ENCODE measurements around the gene TIPARP. TPM values are rescaled to one million over a fixed set of nuclear protein-coding genes. Genes with fewer than 3 reads are reported as not detected.

TIPARP gene, protein sequence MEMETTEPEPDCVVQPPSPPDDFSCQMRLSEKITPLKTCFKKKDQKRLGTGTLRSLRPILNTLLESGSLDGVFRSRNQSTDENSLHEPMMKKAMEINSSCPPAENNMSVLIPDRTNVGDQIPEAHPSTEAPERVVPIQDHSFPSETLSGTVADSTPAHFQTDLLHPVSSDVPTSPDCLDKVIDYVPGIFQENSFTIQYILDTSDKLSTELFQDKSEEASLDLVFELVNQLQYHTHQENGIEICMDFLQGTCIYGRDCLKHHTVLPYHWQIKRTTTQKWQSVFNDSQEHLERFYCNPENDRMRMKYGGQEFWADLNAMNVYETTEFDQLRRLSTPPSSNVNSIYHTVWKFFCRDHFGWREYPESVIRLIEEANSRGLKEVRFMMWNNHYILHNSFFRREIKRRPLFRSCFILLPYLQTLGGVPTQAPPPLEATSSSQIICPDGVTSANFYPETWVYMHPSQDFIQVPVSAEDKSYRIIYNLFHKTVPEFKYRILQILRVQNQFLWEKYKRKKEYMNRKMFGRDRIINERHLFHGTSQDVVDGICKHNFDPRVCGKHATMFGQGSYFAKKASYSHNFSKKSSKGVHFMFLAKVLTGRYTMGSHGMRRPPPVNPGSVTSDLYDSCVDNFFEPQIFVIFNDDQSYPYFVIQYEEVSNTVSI
- 26.1 and 67.1 TPM in 2 replicates for total RNA-seq (ENCODE audit: low replicate concordance)

- DNase-seq (ENCODE audit: low read depth): peak; percentile 95
- peak within 1 kb of the TSS; percentile 85 for H3K4me3 ChIP-seq (ENCODE audit: low read depth, low read length)
- peak; percentile 47 for TF ChIP-seq CTCF (IDR thresholded peaks at IDR 0.05; ENCODE audit: insufficient read depth, low read length)
These were observed at the start of gene TIPARP for GRCh38 chr3:156674046-156674910. TIPARP (plus strand) TSS chr3:156674590; CDS start chr3:156677698, 3,108 bp downstream.

- H3K4me3 ChIP-seq (ENCODE audit: low read depth, low read length): no peak overlapping the region
- no peak for TF ChIP-seq CTCF (IDR thresholded peaks at IDR 0.05; ENCODE audit: insufficient read depth, low read length)
- no peak for DNase-seq (ENCODE audit: low read depth)
These were observed 48.3 kb upstream of the TIPARP start for GRCh38 chr3:156626104-156626503.

GRCh38 chr3:156627946-156628569 is 46.3 kb upstream of the TIPARP start:
- DNase-seq (ENCODE audit: low read depth): peak; percentile 39
- no peak for TF ChIP-seq CTCF (IDR thresholded peaks at IDR 0.05; ENCODE audit: insufficient read depth, low read length)
- no peak overlapping the region for H3K4me3 ChIP-seq (ENCODE audit: low read depth, low read length)

DNA sequence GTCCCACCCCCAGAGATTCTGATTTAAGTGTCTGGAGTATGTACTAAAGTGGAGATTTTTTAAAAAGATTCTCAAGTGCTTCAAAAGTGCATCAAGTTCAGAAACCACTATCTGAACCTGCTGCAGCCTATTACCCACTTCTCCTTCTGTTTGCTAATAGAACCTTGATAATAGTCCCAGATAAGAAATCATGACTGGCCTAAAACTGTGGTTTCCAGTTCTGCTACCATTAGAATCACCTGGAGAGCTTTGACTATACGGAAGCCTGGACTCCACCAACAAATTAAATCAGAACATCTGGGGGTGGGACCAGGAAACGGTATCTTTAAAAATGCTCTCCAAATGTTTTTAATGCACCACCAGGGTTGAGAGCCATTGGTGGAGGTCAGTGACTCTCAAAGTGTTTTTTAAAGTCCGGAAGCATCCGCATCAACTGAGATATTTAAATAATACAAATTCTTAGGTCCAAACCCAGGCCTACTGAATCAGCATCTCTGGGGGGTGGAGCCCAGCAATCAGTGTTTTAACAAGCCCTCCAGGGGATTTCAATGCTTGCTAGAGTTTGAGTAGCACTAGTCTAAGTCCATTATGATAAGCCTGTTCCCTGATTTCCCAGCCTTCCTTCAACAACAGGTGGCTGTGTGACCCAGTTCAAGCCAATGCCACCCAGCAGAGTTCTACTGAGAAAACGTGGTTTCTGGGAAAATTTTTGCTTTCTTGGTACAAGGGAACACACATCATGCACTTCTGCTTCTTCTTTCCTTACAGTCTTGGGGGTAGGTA is 45.4 kb upstream of the TIPARP start:
- TF ChIP-seq CTCF (IDR thresholded peaks at IDR 0.05; ENCODE audit: insufficient read depth, low read length): no peak
- DNase-seq (ENCODE audit: low read depth): no peak
- H3K4me3 ChIP-seq (ENCODE audit: low read depth, low read length): no peak overlapping the region

DNA sequence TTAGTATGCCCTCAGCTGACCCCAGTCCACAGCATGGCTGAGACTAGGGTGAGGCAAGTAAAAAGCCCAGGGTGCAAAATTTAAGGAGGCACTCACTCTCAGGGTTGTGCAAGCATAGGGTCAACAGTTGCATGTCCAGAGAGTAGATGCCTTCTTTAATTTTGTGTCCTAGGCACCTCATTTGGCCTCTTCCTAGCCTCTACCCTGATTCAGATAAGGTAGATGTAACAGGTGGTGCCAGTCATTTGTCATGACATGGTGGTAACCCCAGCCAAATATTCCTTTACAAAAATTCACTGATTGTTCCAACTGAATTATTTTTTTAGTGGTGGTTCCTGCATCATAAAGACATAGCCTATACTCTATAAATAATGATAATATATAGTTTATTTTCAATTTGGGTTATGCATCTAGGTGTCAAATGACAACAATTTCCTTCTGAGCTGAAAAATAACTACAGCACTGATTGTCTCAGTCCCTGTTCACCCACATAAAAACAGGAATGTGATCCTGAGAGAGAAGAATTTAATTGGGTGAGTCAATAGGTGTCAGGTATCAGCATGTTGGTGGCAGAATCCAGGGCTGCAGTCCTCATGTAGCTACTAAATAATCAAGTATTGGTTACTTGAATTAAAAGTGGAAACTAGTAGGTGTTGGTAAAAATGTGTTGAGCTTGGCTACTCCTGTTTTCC is 44.2 kb upstream of the TIPARP start:
- peak; percentile 25 for DNase-seq (ENCODE audit: low read depth)
- no peak overlapping the region for H3K4me3 ChIP-seq (ENCODE audit: low read depth, low read length)
- TF ChIP-seq CTCF (IDR thresholded peaks at IDR 0.05; ENCODE audit: insufficient read depth, low read length): no peak

Data from fibroblast of the aortic adventitia (primary cell).